SK-N-SH treated with all-trans-retinoic acid at 6 μM for 48 hours (cell line): Measurements from ENCODE around the gene UST.

Experiments used
- ATAC-seq: fragments of 200-7000 bp; cut with Tn5 transposase; 3 replicates; pipeline ENCODE4 v1.9.1; 2020; ENCODE audit warnings: mild to moderate bottlenecking, moderate library complexity
- ARNTL ChIP-seq: fragments of 450-650 bp; formaldehyde crosslinking; IDR thresholded peaks from 2 replicates; pipeline ENCODE4 v1.5.0; 2020; ENCODE audit warnings: low read depth, mild to moderate bottlenecking, moderate library complexity, borderline replicate concordance
- BACH2 ChIP-seq: fragments of 250-450 bp; sonication (Bioruptor Pico); IDR thresholded peaks from 2 replicates; pipeline ENCODE4 v1.9.0; 2021; ENCODE audit warnings: mild to moderate bottlenecking, borderline replicate concordance
- CREB5 ChIP-seq: fragments of 250-450 bp; sonication (Bioruptor Pico); IDR thresholded peaks from 2 replicates; pipeline ENCODE4 v1.5.1; 2020; ENCODE audit warnings: low read depth, mild to moderate bottlenecking, moderate library complexity
- CSDC2 ChIP-seq: fragments of 250-450 bp; sonication (Bioruptor Pico); IDR thresholded peaks from 2 replicates; pipeline ENCODE4 v1.5.0; 2020; ENCODE audit warnings: mild to moderate bottlenecking, moderate library complexity
- CSRNP3 ChIP-seq: fragments of 250-450 bp; sonication (Bioruptor Pico); IDR thresholded peaks from 2 replicates; pipeline ENCODE4 v1.5.1; 2021; ENCODE audit warnings: mild to moderate bottlenecking, moderate library complexity
- GLIS3 ChIP-seq: fragments of 250-450 bp; sonication (Bioruptor Pico); IDR thresholded peaks from 2 replicates; pipeline ENCODE4 v1.5.0; 2020; ENCODE audit warnings: mild to moderate bottlenecking, moderate library complexity
- OSR1 ChIP-seq: fragments of 250-450 bp; sonication (Bioruptor Pico); IDR thresholded peaks from 2 replicates; pipeline ENCODE4 v1.8.0; 2022; ENCODE audit warnings: moderate library complexity, mild to moderate bottlenecking, inconsistent platforms
- PATZ1 ChIP-seq: fragments of 250-450 bp; sonication (Bioruptor Pico); IDR thresholded peaks from 2 replicates; pipeline ENCODE4 v1.8.0; 2020; ENCODE audit warnings: mild to moderate bottlenecking, moderate library complexity, borderline replicate concordance
- POU6F1 ChIP-seq: fragments of 250-450 bp; sonication (Bioruptor Pico); IDR thresholded peaks from 2 replicates; pipeline ENCODE4 v1.8.0; 2021; ENCODE audit warnings: low read depth, mild to moderate bottlenecking, moderate library complexity, borderline replicate concordance
- RARB ChIP-seq: fragments of 250-450 bp; sonication (Bioruptor Pico); IDR thresholded peaks from 2 replicates; pipeline ENCODE4 v1.8.0; 2021; ENCODE audit warnings: mild to moderate bottlenecking, moderate library complexity
- SNAI2 ChIP-seq: fragments of 250-450 bp; sonication (Bioruptor Pico); IDR thresholded peaks from 2 replicates; pipeline ENCODE4 v1.5.0; 2020; ENCODE audit warnings: mild to moderate bottlenecking, moderate library complexity
- TCF4 ChIP-seq: fragments of 250-450 bp; sonication (Bioruptor Pico); IDR thresholded peaks from 2 replicates; pipeline ENCODE4 v1.8.0; 2021; ENCODE audit warnings: mild to moderate bottlenecking, moderate library complexity, borderline replicate concordance
- TOX ChIP-seq: fragments of 250-450 bp; sonication (Bioruptor Pico); IDR thresholded peaks from 2 replicates; pipeline ENCODE4 v1.8.0; 2021; ENCODE audit warnings: mild to moderate bottlenecking, moderate library complexity, borderline replicate concordance
- TSHZ2 ChIP-seq: fragments of 250-450 bp; sonication (Bioruptor Pico); IDR thresholded peaks from 2 replicates; pipeline ENCODE4 v1.5.0; 2020; ENCODE audit warnings: mild to moderate bottlenecking, moderate library complexity
- ZC3H10 ChIP-seq: fragments of 250-450 bp; sonication (Bioruptor Pico); IDR thresholded peaks from 2 replicates; pipeline ENCODE4 v1.5.1; 2021; ENCODE audit warnings: mild to moderate bottlenecking, moderate library complexity
- ZFP3 ChIP-seq: fragments of 250-450 bp; sonication (Bioruptor Pico); IDR thresholded peaks from 2 replicates; pipeline ENCODE4 v1.5.0; 2020; ENCODE audit warnings: mild to moderate bottlenecking, moderate library complexity
- ZFP30 ChIP-seq: fragments of 450-650 bp; formaldehyde crosslinking; IDR thresholded peaks from 2 replicates; pipeline ENCODE4 v1.5.0; 2022; ENCODE audit warnings: mild to moderate bottlenecking, moderate library complexity
- ZNF565 ChIP-seq: fragments of 450-650 bp; formaldehyde crosslinking; conservative IDR thresholded peaks from 2 replicates; pipeline ENCODE4 v1.5.0; 2020; ENCODE audit warnings: low read depth, mild to moderate bottlenecking, moderate library complexity
- ZNF70 ChIP-seq: fragments of 450-650 bp; formaldehyde crosslinking; IDR thresholded peaks from 2 replicates; pipeline ENCODE4 v1.5.0; 2020; ENCODE audit warnings: mild to moderate bottlenecking, moderate library complexity
- ZNF8 ChIP-seq: fragments of 450-650 bp; formaldehyde crosslinking; IDR thresholded peaks from 2 replicates; pipeline ENCODE4 v1.5.0; 2020; ENCODE audit warnings: mild to moderate bottlenecking, moderate library complexity

Gene UST

GRCh38 chr6:149107520-149107919, 360.7 kb downstream of the UST start:
- TF ChIP-seq TSHZ2 (CRISPR knock-in tag): no peak
- ATAC-seq: no peak

- TF ChIP-seq ZC3H10 (no peak), TCF4 (CRISPR knock-in tag) (no peak), GLIS3 (CRISPR knock-in tag) (no peak), ZNF565 (CRISPR knock-in tag) (no peak), ZNF8 (CRISPR knock-in tag) (no peak), CSRNP3 (CRISPR knock-in tag) (no peak), OSR1 (no peak), TOX (CRISPR knock-in tag) (no peak), ARNTL (no peak), ZNF70 (no peak), ZFP30 (CRISPR knock-in tag) (no peak), POU6F1 (CRISPR knock-in tag) (no peak), TSHZ2 (CRISPR knock-in tag) (no peak), CSDC2 (CRISPR knock-in tag) (no peak), CREB5 (CRISPR knock-in tag) (no peak), RARB (CRISPR knock-in tag) (no peak), ZFP3 (CRISPR knock-in tag) (no peak), SNAI2 (CRISPR knock-in tag) (no peak), BACH2 (CRISPR knock-in tag) (no peak), PATZ1 (CRISPR knock-in tag) (no peak)
- no peak for ATAC-seq
These were observed 361.4 kb downstream of the UST start for GRCh38 chr6:149108038-149108748.
